Ramos (cell line): ENCODE data around the gene CCL4L2.
"Not testable (repeated sequence)": the region's sequence is repeated elsewhere in the genome, so short reads cannot be mapped to it uniquely, and the experiment has no call there.

Experiments used
- in situ Hi-C: fragments of 300-500 bp; cut with MboI; formaldehyde crosslinking; loops from one replicate; pipeline ENCODE4 v1.14.3; 2022; ENCODE audit warnings: low sequenced_read_pairs; ENCODE audit not compliant: unreplicated experiment

CCL4L2 gene

GRCh38 chr17:36219556-36219955 lies 8.7 kb downstream of the CCL4L2 start:
- in situ Hi-C loops: not testable (repeated sequence)

GRCh38 chr17:36220737-36221580 lies 10.1 kb downstream of the CCL4L2 start:
- in situ Hi-C loops: not testable (repeated sequence)

DNA sequence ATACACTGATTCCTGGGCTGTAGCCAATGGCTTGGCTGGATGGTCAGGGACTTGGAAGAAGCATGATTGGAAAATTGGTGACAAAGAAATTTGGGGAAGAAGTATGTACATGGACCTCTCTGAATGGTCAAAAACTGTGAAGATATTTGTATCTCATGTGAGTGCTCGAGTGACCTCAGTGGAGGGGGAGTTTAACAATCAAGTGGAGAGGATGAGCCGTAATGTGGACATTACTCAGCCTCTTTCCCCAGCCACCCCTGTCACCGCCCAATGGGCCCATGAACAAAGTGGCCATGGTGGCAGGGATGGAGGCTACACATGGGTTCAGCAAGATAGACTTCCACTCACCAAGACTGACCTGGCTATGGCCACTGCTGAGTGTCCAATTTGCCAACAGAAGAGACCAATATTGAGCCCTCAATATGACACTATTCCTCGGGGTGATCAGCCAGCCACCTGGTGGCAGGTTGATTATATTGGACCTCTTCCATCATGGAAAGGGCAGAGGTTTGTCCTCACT lies 10.8 kb downstream of the CCL4L2 start:
- in situ Hi-C loops: not testable (repeated sequence)

GRCh38 chr17:36222967-36223366 lies 12.1 kb downstream of the CCL4L2 start:
- in situ Hi-C loops: not testable (repeated sequence)

- in situ Hi-C loops: not testable (repeated sequence)
Measured at GRCh38 chr17:36229644-36230043, 18.8 kb downstream of the CCL4L2 start.

DNA sequence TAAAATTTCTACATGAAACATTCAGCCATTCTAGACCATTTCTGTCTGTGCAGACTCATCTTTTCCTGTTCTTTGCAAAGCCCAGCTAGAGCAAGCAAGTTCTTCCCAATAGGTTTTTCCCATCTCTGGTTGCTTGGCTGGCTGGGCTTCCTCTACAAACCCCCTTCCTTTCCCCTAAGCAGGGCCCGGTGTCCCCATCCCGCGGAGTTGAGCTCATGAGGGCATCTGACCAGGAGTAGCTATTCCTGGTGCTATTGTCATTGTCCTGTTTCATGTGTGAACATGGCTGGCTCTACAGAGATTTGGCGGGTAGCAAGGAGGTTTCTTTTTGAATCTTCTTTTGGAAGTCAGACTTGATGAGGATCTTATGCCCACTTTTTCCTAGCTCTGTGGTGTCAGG lies 31.2 kb downstream of the CCL4L2 start:
- in situ Hi-C loops: not testable (repeated sequence)
